HG02623 (cell line): ENCODE data around the gene DST.

ENCODE experiments used
- ATAC-seq: cut with Tn5 transposase; IDR thresholded peaks from one replicate; pipeline ENCODE4 v1.9.1; 2021; ENCODE audit warnings: moderate library complexity; ENCODE audit not compliant: unreplicated experiment

Gene DST

DNA sequence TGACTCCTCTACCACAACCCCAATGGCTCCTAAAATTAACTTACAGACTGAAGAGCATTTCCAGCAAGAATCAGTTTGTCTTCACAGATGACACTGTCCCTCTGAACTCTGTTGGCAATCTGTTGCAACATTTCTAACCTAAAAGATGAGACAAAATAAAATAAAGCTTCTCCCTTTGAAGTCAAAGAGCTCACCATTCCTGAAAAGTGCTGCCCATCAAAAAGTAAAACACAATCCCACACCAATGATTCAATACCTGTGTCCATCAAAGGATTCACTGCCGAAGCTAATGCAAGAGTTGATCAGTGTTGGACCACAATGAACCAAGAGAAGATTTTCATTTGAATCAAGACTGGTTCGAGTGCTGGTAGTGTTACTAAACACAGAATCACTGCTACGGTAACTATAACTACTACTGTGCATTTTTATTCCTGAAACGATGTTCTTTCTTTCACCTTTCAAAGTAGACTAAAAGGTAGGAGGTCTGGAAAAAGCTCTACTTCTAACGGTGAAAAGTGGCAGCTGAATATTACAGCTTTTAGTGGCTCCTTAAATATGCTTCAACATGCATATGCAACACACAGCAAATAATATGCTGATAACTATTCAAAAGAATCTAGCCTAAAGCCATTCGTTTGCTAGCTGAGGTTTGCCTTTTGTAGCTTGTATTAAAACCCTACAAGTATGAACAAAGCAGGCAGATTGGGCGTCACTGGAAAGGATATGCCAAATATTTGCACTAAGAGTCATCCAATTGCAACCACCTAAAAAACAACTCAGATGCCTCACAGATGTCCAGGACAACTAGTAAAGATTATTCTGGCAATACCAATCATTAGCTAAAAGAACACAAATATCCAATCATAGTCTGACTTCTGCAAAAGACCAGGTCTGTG lies at the start of gene DST:
Gene DST (minus strand): TSS at position 524 of the 896 bp plus-strand sequence.
- ATAC-seq: no peak

- ATAC-seq: no peak
Measured at GRCh38 chr6:56691814-56692213, 49.1 kb upstream of the DST start.

DNA sequence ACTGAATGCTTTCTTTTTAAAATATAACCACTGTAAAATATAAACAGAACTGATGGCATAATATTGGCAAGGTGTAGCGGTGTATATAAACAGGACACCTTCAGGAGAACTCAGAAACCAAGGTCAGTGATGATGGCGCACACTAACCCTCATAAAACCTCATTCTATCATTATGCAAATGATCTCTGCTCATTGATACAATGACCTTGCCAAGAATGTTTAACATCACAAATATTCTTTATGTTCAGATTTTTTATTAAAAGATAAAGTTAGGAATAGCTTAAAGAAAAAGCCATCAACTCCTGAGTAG lies 48.6 kb upstream of the DST start:
- no peak for ATAC-seq

DNA sequence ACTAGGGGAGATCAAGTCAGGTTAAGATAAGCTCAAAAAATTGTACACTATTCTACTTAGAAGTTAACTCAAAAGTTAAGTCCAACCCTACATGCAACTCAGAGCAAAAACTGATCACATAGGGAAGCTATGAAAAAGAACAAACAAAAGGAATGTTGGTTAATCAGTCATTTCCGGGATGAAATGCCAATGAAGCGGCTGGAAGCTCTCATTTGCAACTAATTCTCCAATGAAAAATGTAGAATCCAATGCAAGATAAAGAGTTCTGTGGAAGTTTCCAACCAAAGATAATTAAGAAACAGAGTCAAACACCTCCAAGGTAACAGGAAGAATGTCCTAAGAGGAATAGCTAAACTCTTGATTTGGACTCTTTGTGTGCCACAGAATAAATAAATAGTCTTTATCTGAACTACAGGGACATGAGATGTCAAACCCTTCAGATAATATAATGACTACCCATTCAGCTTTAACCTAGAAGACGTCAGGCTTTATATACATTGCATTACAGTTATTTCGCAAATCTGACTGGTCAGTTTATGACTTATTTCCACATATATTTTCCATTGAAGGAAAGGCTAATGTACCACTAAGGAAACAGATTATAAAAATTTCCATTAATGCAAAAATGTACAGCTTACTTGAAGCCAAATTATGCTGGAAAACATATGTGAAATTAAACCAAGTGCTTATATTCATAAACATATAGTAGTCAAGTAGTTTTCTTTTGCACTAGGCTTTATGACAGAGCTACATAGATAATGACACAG lies 48.0 kb upstream of the DST start:
- ATAC-seq: no peak

DNA sequence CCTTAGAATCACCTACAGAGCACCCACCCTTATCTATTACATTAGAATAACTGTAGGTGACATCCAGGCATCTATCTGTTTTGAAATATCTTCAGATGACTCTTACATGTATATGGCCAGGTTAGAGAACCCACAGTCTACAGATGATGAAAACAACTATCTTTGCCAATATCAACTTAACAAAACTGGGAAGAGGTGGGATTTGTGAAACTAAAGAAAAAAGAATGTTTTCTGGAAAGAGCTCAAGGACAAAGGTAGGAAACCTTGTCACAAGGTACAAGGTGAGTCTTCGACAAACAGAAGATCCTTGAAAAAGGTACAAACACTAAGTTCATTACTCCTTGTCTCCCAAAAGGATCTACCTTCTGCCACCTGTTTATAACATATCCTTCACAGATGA lies 47.0 kb upstream of the DST start:
- no peak for ATAC-seq

DNA sequence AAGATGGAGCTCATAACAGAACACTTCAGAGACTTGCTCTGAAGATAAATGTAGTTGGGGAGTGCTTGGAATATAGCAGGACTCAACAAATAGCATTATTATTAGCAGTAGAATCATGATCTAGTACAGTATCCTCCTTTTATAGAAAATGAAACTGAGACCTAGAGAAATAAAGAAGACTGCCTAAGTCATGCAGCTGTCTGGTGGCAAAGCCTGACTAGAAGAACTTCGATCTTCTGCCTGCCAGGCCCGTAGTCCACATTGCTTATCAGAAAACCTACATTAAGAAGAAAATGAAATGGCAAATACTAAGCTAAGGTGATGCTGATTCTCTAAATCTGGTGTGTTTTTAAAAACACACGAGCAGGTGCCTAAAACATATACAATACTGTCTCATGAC lies 46.4 kb upstream of the DST start:
- ATAC-seq: peak; percentile 82

- ATAC-seq: no peak
Measured at GRCh38 chr6:56688521-56688920, 45.8 kb upstream of the DST start.

DNA sequence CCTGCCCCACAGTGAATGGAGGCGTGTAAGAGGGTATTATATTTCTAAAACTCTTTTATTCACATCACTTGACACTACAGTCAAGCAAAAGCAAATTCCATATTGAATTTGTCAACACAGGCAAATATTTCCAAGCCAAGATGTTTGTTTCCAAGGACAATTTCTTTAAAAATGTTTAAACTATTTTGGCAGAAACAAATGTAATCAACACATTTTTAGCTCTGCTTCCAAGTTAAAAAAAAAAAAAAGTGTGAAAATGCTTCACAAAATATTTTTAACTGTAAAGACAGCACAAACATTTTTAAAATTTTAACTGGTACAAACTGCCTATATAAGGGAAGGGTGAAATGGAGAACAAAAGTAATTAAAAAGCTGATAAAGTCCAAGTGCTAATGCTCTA lies 44.9 kb upstream of the DST start:
- ATAC-seq: no peak

DNA sequence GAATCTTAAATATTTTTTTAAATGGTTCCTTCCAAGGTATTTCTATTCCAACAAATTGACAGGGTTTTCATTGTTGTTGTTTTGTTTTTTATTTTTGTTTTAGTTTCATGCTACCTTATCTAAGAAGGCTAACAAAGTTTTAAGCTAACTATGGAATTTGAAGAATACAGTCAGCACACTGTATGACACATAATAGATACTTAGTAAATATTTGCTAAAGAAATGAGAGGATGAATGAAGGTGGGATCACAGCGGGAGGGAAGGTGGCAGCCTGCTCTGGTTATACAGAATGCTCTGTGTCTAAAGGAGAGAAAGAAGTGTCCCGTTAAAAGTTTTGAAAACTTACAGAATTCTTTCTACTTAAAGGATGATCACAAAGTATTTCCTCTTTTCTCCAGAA lies 43.7 kb upstream of the DST start:
- ATAC-seq: no peak

DNA sequence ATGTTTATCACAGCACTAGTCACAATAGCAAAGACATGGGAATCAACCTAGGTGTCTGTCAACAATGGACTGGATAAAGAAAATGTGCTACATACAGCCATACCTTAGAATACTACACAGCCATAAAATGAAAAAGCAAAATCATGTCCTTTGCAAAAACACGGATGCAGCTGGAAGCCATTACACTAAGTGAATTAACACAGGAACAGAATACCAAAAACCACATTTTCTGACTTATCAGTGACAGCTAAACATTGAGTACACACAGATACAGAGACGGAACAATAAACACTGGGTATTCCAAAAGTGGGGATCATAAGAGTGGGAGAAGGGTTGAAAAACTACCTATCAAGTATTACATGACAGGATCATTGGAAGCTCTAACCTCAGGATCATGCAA lies 43.3 kb upstream of the DST start:
- no peak for ATAC-seq

DNA sequence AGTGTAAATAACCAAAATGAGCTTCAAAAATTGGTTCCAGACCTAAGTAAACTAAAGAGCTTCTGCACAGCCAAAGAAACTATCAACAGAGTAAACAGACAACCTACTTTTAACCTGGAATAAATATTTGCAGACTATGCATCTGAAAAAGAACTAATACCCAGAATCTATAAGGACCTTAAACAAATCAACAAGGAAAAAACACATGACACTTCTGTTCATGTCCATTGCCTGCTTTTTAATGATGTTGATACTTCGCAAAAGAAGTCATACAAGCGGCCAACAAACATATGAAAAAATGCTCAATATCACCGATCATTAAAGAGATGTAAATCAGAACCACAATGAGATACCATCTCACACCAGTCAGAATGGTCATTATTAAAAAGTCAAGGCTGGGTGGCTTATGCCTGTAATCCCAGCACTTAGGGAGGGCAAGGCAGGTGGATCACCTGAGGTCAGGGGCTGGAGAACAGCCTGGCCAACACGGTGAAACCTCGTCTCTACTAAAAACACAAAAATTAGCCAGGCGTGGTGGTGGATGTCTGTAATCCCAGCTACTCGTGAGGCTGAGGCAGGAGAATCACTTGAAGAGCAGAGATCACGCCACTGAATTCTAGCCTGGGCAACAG lies 42.5 kb upstream of the DST start:
- no peak for ATAC-seq

GRCh38 chr6:56684342-56685101 lies 41.8 kb upstream of the DST start:
- ATAC-seq: no peak

- no peak for ATAC-seq
Measured at GRCh38 chr6:56683882-56684281, 41.2 kb upstream of the DST start.

GRCh38 chr6:56682635-56683034 lies 39.9 kb upstream of the DST start:
- no peak for ATAC-seq

GRCh38 chr6:56677559-56677958 lies 34.9 kb upstream of the DST start:
- no peak for ATAC-seq

DNA sequence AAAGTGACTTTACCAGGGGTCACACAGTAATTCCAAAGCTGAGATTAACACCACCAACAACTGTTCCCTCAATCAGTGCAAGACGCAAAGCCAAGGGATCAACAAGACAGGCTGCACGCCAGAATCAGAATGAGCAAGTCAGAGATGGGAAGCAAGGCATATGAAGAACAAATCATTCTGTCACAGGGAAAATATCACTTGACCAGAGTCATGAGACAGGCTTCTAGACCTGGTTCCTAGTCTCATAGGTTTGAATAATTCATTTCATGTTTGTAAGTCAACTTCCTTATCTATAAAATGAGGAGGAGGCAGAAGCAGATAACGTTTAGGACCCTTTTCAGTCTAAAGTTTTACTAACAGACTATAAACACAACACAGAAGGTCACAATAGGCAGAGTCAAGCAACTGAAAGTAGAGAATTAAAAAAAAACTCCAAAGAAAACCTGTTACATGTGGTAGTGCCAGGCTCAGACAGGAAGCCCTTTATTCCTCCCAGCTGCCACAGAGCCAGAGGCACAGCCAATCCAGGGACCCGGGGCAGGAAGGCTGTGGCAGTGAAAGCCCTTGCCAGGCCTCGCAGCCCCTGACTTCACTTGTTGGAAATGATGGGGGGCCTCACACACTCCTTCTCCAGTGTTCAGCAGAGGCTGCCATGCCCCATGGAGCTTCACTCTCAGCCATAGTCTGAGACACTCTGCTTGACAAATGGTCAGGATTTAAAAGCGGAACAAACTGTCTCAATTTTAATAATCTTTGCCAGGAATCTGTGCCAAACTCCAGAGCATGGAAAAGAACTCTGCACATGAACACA lies 29.2 kb upstream of the DST start:
- no peak for ATAC-seq

DNA sequence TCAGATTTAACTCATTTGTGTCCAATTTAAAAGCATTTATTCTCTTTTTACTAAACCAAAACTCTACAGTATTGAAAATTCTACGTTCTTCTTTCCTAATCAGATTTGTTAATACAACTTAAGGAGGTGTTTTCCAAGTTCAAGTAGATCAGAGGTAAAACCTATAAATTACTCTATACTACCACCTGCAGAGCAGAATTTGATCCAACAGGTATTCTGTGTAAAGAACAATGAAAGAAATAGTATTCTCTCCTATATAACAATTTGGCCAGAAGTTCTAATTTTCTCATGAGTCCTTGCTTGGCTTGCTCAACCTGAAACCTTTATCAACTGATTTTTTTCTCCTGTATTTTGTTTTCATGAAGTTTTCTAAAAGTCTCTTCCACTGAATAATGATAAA lies 28.5 kb upstream of the DST start:
- ATAC-seq: no peak

DNA sequence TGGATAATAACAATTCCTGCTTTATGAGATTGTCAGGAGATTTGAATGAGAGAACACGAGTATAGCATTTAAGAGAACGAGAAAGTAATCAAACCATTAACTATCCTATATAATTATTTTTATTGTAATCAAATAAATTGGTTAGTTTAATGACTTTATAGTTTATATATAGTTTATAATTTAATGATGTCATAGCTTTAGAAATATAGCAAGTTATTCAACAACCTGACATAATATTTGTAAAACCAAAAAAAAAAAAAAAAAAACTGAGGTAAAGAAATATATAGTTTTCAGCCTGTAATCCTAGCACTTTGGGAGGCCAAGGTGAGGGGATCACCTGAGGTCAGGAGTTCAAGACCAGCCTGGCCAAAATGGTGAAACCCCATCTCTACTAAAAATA lies 26.4 kb upstream of the DST start:
- ATAC-seq: no peak

DNA sequence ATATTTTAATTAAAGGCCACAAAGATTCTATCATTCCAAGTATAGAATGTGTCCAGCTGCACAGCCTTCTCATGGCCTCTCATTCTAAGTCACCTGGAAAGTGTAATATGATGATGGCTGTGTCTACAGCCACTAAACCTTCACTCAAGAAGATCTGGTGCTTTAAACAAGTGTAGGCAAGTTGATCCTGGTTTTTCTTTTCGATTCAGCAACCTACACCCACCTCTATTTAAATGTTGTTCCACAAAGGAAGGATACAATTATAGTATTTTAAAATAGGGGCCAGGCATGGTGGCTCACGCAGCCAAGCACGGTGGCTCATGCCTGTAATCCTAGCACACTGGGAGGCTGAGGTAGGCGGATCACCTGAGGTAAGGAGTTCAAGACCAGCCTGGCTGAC lies 25.5 kb upstream of the DST start:
- no peak for ATAC-seq

- ATAC-seq: no peak
Measured at GRCh38 chr6:56667336-56667735, 24.6 kb upstream of the DST start.
